Caco-2 (cell line): ENCODE measurements around the gene CDK5RAP3. TPM values are rescaled to one million over a fixed set of nuclear protein-coding genes. Genes with fewer than 3 reads are reported as not detected.

Source experiments
- BruUV-seq: library from RNA; stranded (reverse); fragments of 400-500 nt; replicated peaks from 2 replicates; lab custom pipeline; 2021; lab: Mats Ljungman, UMichigan
- CTCF ChIA-PET: fragments of 300-600 bp; sonication (Branson Sonifier 250); formaldehyde crosslinking; loops from one replicate; lab custom pipeline; 2022; ENCODE audit warnings: antibody characterized with exemption; lab: Charles Lee
- POLR2A ChIA-PET: fragments of 300-600 bp; sonication (Branson Sonifier 250); formaldehyde crosslinking; loops from one replicate; lab custom pipeline; 2022; ENCODE audit warnings: antibody characterized with exemption; lab: Charles Lee
- DNase-seq, 2 experiments: peaks; one replicate each; pipeline versions ENCODE4 v3.0.0 to v3.0.0-alpha.2; 2020 to 2022
- H3K27me3 ChIP-seq: replicated peaks from 2 replicates; pipeline ENCODE4 v1.6.0; 2011; ENCODE audit warnings: low read length; ENCODE audit not compliant: control insufficient read depth, insufficient read depth
- H3K36me3 ChIP-seq: 2 replicates; pipeline ENCODE4 v1.5.1; 2011; ENCODE audit warnings: low read length; ENCODE audit not compliant: control insufficient read depth, insufficient read depth
- H3K4me1 ChIP-seq: fragments of 250-450 bp; sonication (Bioruptor Pico); 2 replicates; pipeline ENCODE4 v1.5.1; 2020; ENCODE audit warnings: mild to moderate bottlenecking
- H3K4me3 ChIP-seq: 2 replicates; pipeline ENCODE4 v1.5.1; 2011; ENCODE audit warnings: low read depth, mild to moderate bottlenecking, control low read depth, low read length
- H3K9me3 ChIP-seq: fragments of 250-450 bp; sonication (Bioruptor Pico); 2 replicates; pipeline ENCODE4 v1.5.1; 2020; ENCODE audit warnings: mild to moderate bottlenecking, moderate library complexity
- H3K27ac Mint-ChIP-seq: one replicate; pipeline ENCODE4 v1.8.0; 2022; ENCODE audit warnings: mixed read lengths; ENCODE audit not compliant: unreplicated experiment
- H3K27me3 Mint-ChIP-seq: one replicate; pipeline ENCODE4 v1.8.0; 2022; ENCODE audit warnings: mixed read lengths; ENCODE audit not compliant: insufficient read depth, unreplicated experiment
- H3K36me3 Mint-ChIP-seq: one replicate; pipeline ENCODE4 v1.8.0; 2022; ENCODE audit warnings: mild to moderate bottlenecking, mixed read lengths; ENCODE audit not compliant: insufficient read depth, unreplicated experiment
- H3K4me1 Mint-ChIP-seq: one replicate; pipeline ENCODE4 v1.8.0; 2022; ENCODE audit warnings: low read depth, mixed read lengths; ENCODE audit not compliant: unreplicated experiment
- H3K4me3 Mint-ChIP-seq: one replicate; pipeline ENCODE4 v1.8.0; 2022; ENCODE audit warnings: mild to moderate bottlenecking, moderate library complexity, mixed read lengths; ENCODE audit not compliant: unreplicated experiment
- H3K9me3 Mint-ChIP-seq: one replicate; pipeline ENCODE4 v1.8.0; 2022; ENCODE audit warnings: mixed read lengths; ENCODE audit not compliant: unreplicated experiment
- CTCF ChIP-seq, 2 experiments: fragments of 200-600 bp in 1 of 2; IDR thresholded peaks; 1 replicate in 1 of 2; 2 replicates in 1 of 2; pipeline versions ENCODE4 v1.5.1 to v1.8.0; 2011 to 2022; ENCODE audit warnings: antibody characterized with exemption in 1 of 2, control low read depth in 1 of 2, inconsistent platforms in 1 of 2, low read depth in 1 of 2, low read length in 1 of 2, mild to moderate bottlenecking in 1 of 2, moderate library complexity in 1 of 2; ENCODE audit not compliant: insufficient read depth in 1 of 2, severe bottlenecking in 1 of 2, unreplicated experiment in 1 of 2
- intact Hi-C: fragments of 100-400 bp; cut with micrococcal nuclease; formaldehyde crosslinking; loops from one replicate; pipeline ENCODE4 v1.10.0; 2022; ENCODE audit not compliant: unreplicated experiment
- total RNA-seq: library from RNA; stranded (reverse); gene quantifications from 2 replicates; pipeline ENCODE4 v1.2.3, GENCODE V29; 2022

Gene CDK5RAP3
- total RNA-seq, 1 experiment from 2014 or later: 425 TPM

GRCh38 chr17:47993031-47993564 is 22.2 kb downstream of the CDK5RAP3 start:
- Histone ChIP-seq H3K4me3 (no peak overlapping the region), H3K9me3 (no peaks in the 10 kb centered on the region), H3K27me3 (no peaks in the 10 kb centered on the region), H3K36me3 (no peaks in the 10 kb centered on the region), H3K4me1 (no peaks in the 10 kb centered on the region)
- ChIA-PET POLR2A (no interaction called here), CTCF (interaction anchor here (0.6 to 1.7 kb wide), 7 partner anchors 9 to 51 kb away, joined by 3 to 5 read pairs (median 3); partner anchors contain the start of genes CDK5RAP3 and PNPO)
- H3K4me3 Mint-ChIP-seq: no peak overlapping the region
- no peaks in the 10 kb centered on the region for H3K9me3 Mint-ChIP-seq
- peaks cover 2% of the 10 kb centered on the region for H3K27me3 Mint-ChIP-seq
- DNase-seq: no peak
- BruUV-seq: no TSS peak
- no peak for TF ChIP-seq CTCF (IDR thresholded peaks at IDR 0.05; ENCODE audit: insufficient read depth in 1 of 2, low read depth in 1 of 2, low read length in 1 of 2, severe bottlenecking in 1 of 2, unreplicated experiment in 1 of 2)
- intact Hi-C loops: no loop called here
- H3K4me1 Mint-ChIP-seq: no peaks in the 10 kb centered on the region
- no peak overlapping the region for H3K27ac Mint-ChIP-seq
- no peaks in the 10 kb centered on the region for H3K36me3 Mint-ChIP-seq

- CTCF ChIA-PET: interaction anchor here (0.9 to 1.7 kb wide), 6 partner anchors 9 to 51 kb away, joined by 3 to 5 read pairs (median 4); partner anchors contain the start of genes CDK5RAP3 and PNPO
- Histone ChIP-seq H3K36me3 (no peaks in the 10 kb centered on the region), H3K9me3 (no peaks in the 10 kb centered on the region), H3K27me3 (no peaks in the 10 kb centered on the region), H3K4me3 (no peak overlapping the region), H3K4me1 (no peaks in the 10 kb centered on the region)
- POLR2A ChIA-PET: interaction anchor here (3.1 kb wide), 1 partner anchor 24 kb away, joined by 7 read pairs; the partner anchor contains the start of gene CDK5RAP3
- H3K9me3 Mint-ChIP-seq: no peaks in the 10 kb centered on the region
- no peak for DNase-seq
- H3K4me3 Mint-ChIP-seq: no peak overlapping the region
- no peak for TF ChIP-seq CTCF (IDR thresholded peaks at IDR 0.05; ENCODE audit: insufficient read depth in 1 of 2, low read depth in 1 of 2, low read length in 1 of 2, severe bottlenecking in 1 of 2, unreplicated experiment in 1 of 2)
- H3K36me3 Mint-ChIP-seq: no peaks in the 10 kb centered on the region
- peaks cover 2% of the 10 kb centered on the region for H3K27me3 Mint-ChIP-seq
- BruUV-seq: no TSS peak
- H3K4me1 Mint-ChIP-seq: no peaks in the 10 kb centered on the region
- H3K27ac Mint-ChIP-seq: no peak overlapping the region
- intact Hi-C loops: no loop called here
Measured at GRCh38 chr17:47993964-47994363, 23.1 kb downstream of the CDK5RAP3 start.

- Histone ChIP-seq H3K9me3 (no peaks in the 10 kb centered on the region), H3K4me1 (no peaks in the 10 kb centered on the region), H3K27me3 (no peaks in the 10 kb centered on the region), H3K36me3 (no peaks in the 10 kb centered on the region), H3K4me3 (no peak overlapping the region)
- BruUV-seq: no TSS peak
- H3K9me3 Mint-ChIP-seq: no peaks in the 10 kb centered on the region
- intact Hi-C loops: no loop called here
- POLR2A ChIA-PET: interaction anchor here (3.1 kb wide), 1 partner anchor 24 kb away, joined by 7 read pairs; the partner anchor contains the start of gene CDK5RAP3
- CTCF ChIA-PET: interaction anchor here (1.3 to 1.7 kb wide), 3 partner anchors 23 to 24 kb away, joined by 3 to 4 read pairs (median 3); partner anchors contain the start of gene CDK5RAP3
- no peaks in the 10 kb centered on the region for H3K36me3 Mint-ChIP-seq
- H3K4me3 Mint-ChIP-seq: no peak overlapping the region
- H3K27ac Mint-ChIP-seq: no peak overlapping the region
- H3K4me1 Mint-ChIP-seq: no peaks in the 10 kb centered on the region
- no peak for DNase-seq
- no peak for TF ChIP-seq CTCF (IDR thresholded peaks at IDR 0.05; ENCODE audit: insufficient read depth in 1 of 2, low read depth in 1 of 2, low read length in 1 of 2, severe bottlenecking in 1 of 2, unreplicated experiment in 1 of 2)
- H3K27me3 Mint-ChIP-seq: peaks cover 2% of the 10 kb centered on the region
Measured at GRCh38 chr17:47994724-47995123, 23.8 kb downstream of the CDK5RAP3 start.
